IMR-90 (cell line): ENCODE data around the gene L1TD1. TPM values are rescaled to one million over a fixed set of nuclear protein-coding genes. Genes with fewer than 3 reads are reported as not detected.

Experiments
- ATAC-seq: fragments of 200-7000 bp; cut with Tn5 transposase; 2 replicates; pipeline ENCODE4 v1.9.1; 2020; ENCODE audit warnings: low read depth, mild to moderate bottlenecking, moderate library complexity
- BruUV-seq: library from RNA; stranded (reverse); fragments of 400-500 nt; replicated peaks from 2 replicates; lab custom pipeline; 2021; lab: Mats Ljungman, UMichigan
- CTCF ChIA-PET: fragments of 300-600 bp; formaldehyde crosslinking; extraction: SDS; loops from one replicate; lab custom pipeline; 2021; ENCODE audit warnings: antibody characterized with exemption; lab: Yijun Ruan, JAX
- POLR2A ChIA-PET: fragments of 300-600 bp; sonication (Branson Sonifier 250); formaldehyde crosslinking; loops from one replicate; lab custom pipeline; 2022; ENCODE audit warnings: antibody characterized with exemption; ENCODE audit not compliant: unreplicated experiment; lab: Charles Lee
- DNase-seq: peaks from one replicate; pipeline ENCODE4 v3.0.0; 2013
- H2AFZ ChIP-seq: replicated peaks from 2 replicates; pipeline ENCODE3; 2013; ENCODE audit warnings: low read length, mild to moderate bottlenecking; ENCODE audit not compliant: poor library complexity
- H2AK5ac ChIP-seq: 2 replicates; pipeline ENCODE4 v1.6.1; 2013; ENCODE audit warnings: low read depth, low read length, inconsistent platforms
- H2AK9ac ChIP-seq: replicated peaks from 2 replicates; pipeline ENCODE3; 2013; ENCODE audit warnings: mild to moderate bottlenecking, low read depth, low read length, moderate library complexity; ENCODE audit not compliant: poor library complexity
- H2BK120ac ChIP-seq: 2 replicates; pipeline ENCODE4 v1.6.1; 2013; ENCODE audit warnings: low read depth, low read length, inconsistent platforms
- H2BK15ac ChIP-seq: 3 replicates; pipeline ENCODE4 v1.6.1; 2013; ENCODE audit warnings: low read depth, low read length, inconsistent platforms
- H2BK20ac ChIP-seq: 2 replicates; pipeline ENCODE4 v1.6.1; 2013; ENCODE audit warnings: low read depth, mild to moderate bottlenecking, inconsistent platforms, low read length, moderate library complexity
- H2BK5ac ChIP-seq: 2 replicates; pipeline ENCODE4 v1.6.1; 2013; ENCODE audit warnings: mild to moderate bottlenecking, low read depth, low read length, inconsistent platforms; ENCODE audit not compliant: poor library complexity, severe bottlenecking
- H3K14ac ChIP-seq: replicated peaks from 2 replicates; pipeline ENCODE4 v1.6.1; 2013; ENCODE audit warnings: low read depth, low read length, inconsistent platforms
- H3K18ac ChIP-seq: 2 replicates; pipeline ENCODE4 v1.6.1; 2013; ENCODE audit warnings: low read depth, low read length, control low read depth
- H3K23ac ChIP-seq: 2 replicates; pipeline ENCODE4 v1.6.1; 2013; ENCODE audit warnings: low read depth, low read length, inconsistent platforms
- H3K27ac ChIP-seq: 2 replicates; pipeline ENCODE4 v1.5.1; 2013; ENCODE audit warnings: mild to moderate bottlenecking, control low read depth, low read length; ENCODE audit not compliant: insufficient read depth
- H3K27me3 ChIP-seq: 2 replicates; pipeline ENCODE4 v1.6.1; 2013; ENCODE audit warnings: low read length; ENCODE audit not compliant: control insufficient read depth, insufficient read depth
- H3K36me3 ChIP-seq: 2 replicates; pipeline ENCODE4 v1.6.1; 2013; ENCODE audit warnings: low read length, mixed read lengths; ENCODE audit not compliant: control insufficient read depth, insufficient read depth
- H3K4ac ChIP-seq: 2 replicates; pipeline ENCODE4 v1.6.1; 2013; ENCODE audit warnings: low read depth, low read length, inconsistent platforms
- H3K4me1 ChIP-seq: 2 replicates; pipeline ENCODE4 v1.6.1; 2013; ENCODE audit warnings: low read length, mixed read lengths; ENCODE audit not compliant: control insufficient read depth, insufficient read depth
- H3K4me2 ChIP-seq: 2 replicates; pipeline ENCODE4 v1.6.1; 2013; ENCODE audit warnings: low read depth, mild to moderate bottlenecking, control low read depth, low read length, moderate library complexity
- H3K4me3 ChIP-seq: 2 replicates; pipeline ENCODE4 v1.5.1; 2013; ENCODE audit warnings: low read depth, mild to moderate bottlenecking, control low read depth, low read length, moderate library complexity; ENCODE audit not compliant: insufficient read depth
- H3K56ac ChIP-seq: 2 replicates; pipeline ENCODE4 v1.6.1; 2013; ENCODE audit warnings: low read length, inconsistent platforms; ENCODE audit not compliant: insufficient read depth; ENCODE audit errors: extremely low read depth
- H3K79me1 ChIP-seq, 2 experiments: 2 replicates each; pipeline ENCODE4 v1.6.1; 2013; ENCODE audit warnings: low read length in 2 of 2, inconsistent platforms in 1 of 2, low read depth in 1 of 2
- H3K9ac ChIP-seq: 2 replicates; pipeline ENCODE4 v1.6.1; 2013; ENCODE audit warnings: low read depth, low read length, control low read depth
- H3K9me1 ChIP-seq: 2 replicates; pipeline ENCODE4 v1.6.1; 2013; ENCODE audit warnings: low read length, inconsistent platforms; ENCODE audit not compliant: insufficient read depth
- H3K9me3 ChIP-seq: 2 replicates; pipeline ENCODE4 v1.6.1; 2013; ENCODE audit warnings: low read length; ENCODE audit not compliant: control insufficient read depth, insufficient read depth
- H4K20me1 ChIP-seq: 2 replicates; pipeline ENCODE4 v1.6.1; 2013; ENCODE audit warnings: low read length, inconsistent platforms; ENCODE audit not compliant: insufficient read depth
- H4K5ac ChIP-seq: 2 replicates; pipeline ENCODE4 v1.6.1; 2013; ENCODE audit warnings: mild to moderate bottlenecking, low read depth, low read length, control low read depth
- H4K8ac ChIP-seq, 2 experiments: 2 replicates each; pipeline ENCODE4 v1.6.1; 2013; ENCODE audit warnings: low read depth in 2 of 2, low read length in 2 of 2, control low read depth in 1 of 2, inconsistent platforms in 1 of 2
- H4K91ac ChIP-seq: 2 replicates; pipeline ENCODE4 v1.6.1; 2013; ENCODE audit warnings: low read depth, low read length, inconsistent platforms; ENCODE audit not compliant: insufficient read depth
- BHLHE40 ChIP-seq: fragments of 150-350 bp; IDR thresholded peaks from 2 replicates; pipeline ENCODE4 v1.6.1; 2016; ENCODE audit warnings: mild to moderate bottlenecking, low read depth, low read length
- CEBPB ChIP-seq: IDR thresholded peaks from 2 replicates; pipeline ENCODE4 v1.6.1; 2012; ENCODE audit warnings: low read depth, low read length, improper control_type of control experiment
- CHD1 ChIP-seq: IDR thresholded peaks from 2 replicates; pipeline ENCODE4 v1.6.1; 2012; ENCODE audit warnings: low read depth, low read length, improper control_type of control experiment
- FOS ChIP-seq: fragments of 150-350 bp; IDR thresholded peaks from 2 replicates; pipeline ENCODE4 v1.6.1; 2016; ENCODE audit warnings: low read depth, low read length
- MAFK ChIP-seq: IDR thresholded peaks from 2 replicates; pipeline ENCODE4 v1.6.1; 2012; ENCODE audit warnings: low read depth, low read length, improper control_type of control experiment
- MAZ ChIP-seq: IDR thresholded peaks from 2 replicates; pipeline ENCODE4 v1.6.1; 2012; ENCODE audit warnings: low read depth, mild to moderate bottlenecking, low read length, improper control_type of control experiment, moderate library complexity, borderline replicate concordance
- MXI1 ChIP-seq: IDR thresholded peaks from 2 replicates; pipeline ENCODE4 v1.6.1; 2012; ENCODE audit warnings: low read depth, mild to moderate bottlenecking, low read length, moderate library complexity, borderline replicate concordance
- POLR2A ChIP-seq: IDR thresholded peaks from 2 replicates; pipeline ENCODE4 v1.6.1; 2012; ENCODE audit warnings: mild to moderate bottlenecking, low read depth, low read length
- RAD21 ChIP-seq: IDR thresholded peaks from 2 replicates; pipeline ENCODE4 v1.6.1; 2012; ENCODE audit warnings: low read length, improper control_type of control experiment
- RCOR1 ChIP-seq: IDR thresholded peaks from 2 replicates; pipeline ENCODE4 v1.6.1; 2012; ENCODE audit warnings: mild to moderate bottlenecking, low read length, improper control_type of control experiment; ENCODE audit not compliant: insufficient replicate concordance
- RFX5 ChIP-seq: IDR thresholded peaks from 2 replicates; pipeline ENCODE4 v1.8.0; 2012; ENCODE audit warnings: low read depth, mild to moderate bottlenecking, low read length, moderate library complexity
- SMC3 ChIP-seq: fragments of 150-350 bp; IDR thresholded peaks from 2 replicates; pipeline ENCODE4 v1.6.1; 2016; ENCODE audit warnings: low read depth, mild to moderate bottlenecking, antibody characterized with exemption, low read length, moderate library complexity
- WGBS, 2 experiments: methylation state at CpG; one replicate each; pipeline versions ENCODE4 v1.1.5 to v1.1.7; 2013; ENCODE audit warnings: missing lambda C conversion rate in 2 of 2; ENCODE audit not compliant: insufficient read length in 1 of 2; ENCODE audit errors: extremely low coverage in 2 of 2; 5-methylcytosine and 5-hydroxymethylcytosine counted together
- dilution Hi-C: fragments of 300-500 bp; cut with HindIII; formaldehyde crosslinking; loops from one replicate; pipeline ENCODE4 v1.14.3; 2018; ENCODE audit warnings: low sequenced_read_pairs; ENCODE audit not compliant: unreplicated experiment
- in situ Hi-C: fragments of 300-500 bp; cut with MboI; formaldehyde crosslinking; loops from 3 replicates; pipeline ENCODE4 v1.14.3; 2019; ENCODE audit warnings: low sequenced_read_pairs, inconsistent platforms, mixed read lengths
- intact Hi-C: fragments of 100-400 bp; cut with micrococcal nuclease; formaldehyde crosslinking; loops from 2 replicates; pipeline ENCODE4 v1.10.0; 2022
- polyA plus RNA-seq, 3 experiments: library from polyadenylated mRNA; depleted of rRNA; stranded (reverse); fragments of >200 nt; gene quantifications; 2 replicates each; pipeline ENCODE4 v1.2.3, GENCODE V29; 2012; ENCODE audit warnings: low replicate concordance in 1 of 3
- total RNA-seq: library from RNA; depleted of rRNA; stranded (reverse); fragments of >200 nt; gene quantifications from 2 replicates; pipeline ENCODE4 v1.2.3, GENCODE V29; 2012
- TF ChIP-seq, protein P1 (sequence below): fragments of 150-350 bp; IDR thresholded peaks from 2 replicates; pipeline ENCODE4 v1.6.1; 2017; ENCODE audit warnings: mild to moderate bottlenecking, antibody characterized with exemption, low read length, low read depth
- TF ChIP-seq, protein P2 (sequence below): fragments of 150-350 bp; IDR thresholded peaks from 2 replicates; pipeline ENCODE4 v1.6.1; 2016; ENCODE audit warnings: low read depth, mild to moderate bottlenecking, low read length, moderate library complexity, borderline replicate concordance
- TF ChIP-seq, protein P3 (sequence below): conservative IDR thresholded peaks from 2 replicates; pipeline ENCODE4 v1.5.1; 2012; ENCODE audit warnings: mild to moderate bottlenecking, low read depth, low read length, improper control_type of control experiment

The L1TD1 gene
- total and polyA plus RNA-seq, 2 of the 4 experiments (the other 2 are of a cell fraction), result not detected

DNA sequence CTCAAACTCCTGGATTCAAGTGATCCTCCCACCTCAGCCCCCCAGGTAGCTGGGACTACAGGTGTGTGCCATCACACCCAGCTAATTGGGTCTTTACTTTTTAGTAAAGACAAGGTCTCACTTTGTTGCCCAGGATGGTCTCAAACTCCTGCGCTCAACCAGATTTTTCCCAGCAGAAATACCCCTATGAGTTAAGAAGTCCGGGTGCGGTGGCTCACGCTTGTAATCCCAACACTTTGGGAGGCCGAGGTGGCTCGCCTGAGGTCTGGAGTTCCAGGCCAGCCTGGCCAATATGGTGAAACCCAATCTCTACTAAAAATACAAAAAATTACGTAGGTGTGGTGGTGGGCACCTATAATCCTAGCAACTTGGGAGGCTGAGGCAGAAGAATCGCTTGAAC, 6.5 kb upstream of the L1TD1 start:
- in situ Hi-C loops, result loop anchor here (25.0 kb wide), 1 partner anchor 549 kb away; no protein-coding TSS in a partner anchor
- WGBS, 2 experiments, result no CpG with 5 or more reads among the region's 8 CpGs
- no peak for DNase-seq

More for the DNA sequence above, 6.5 kb upstream of the L1TD1 start:
- no peak for TF ChIP-seq SMC3
- TF ChIP-seq, protein P1, sequence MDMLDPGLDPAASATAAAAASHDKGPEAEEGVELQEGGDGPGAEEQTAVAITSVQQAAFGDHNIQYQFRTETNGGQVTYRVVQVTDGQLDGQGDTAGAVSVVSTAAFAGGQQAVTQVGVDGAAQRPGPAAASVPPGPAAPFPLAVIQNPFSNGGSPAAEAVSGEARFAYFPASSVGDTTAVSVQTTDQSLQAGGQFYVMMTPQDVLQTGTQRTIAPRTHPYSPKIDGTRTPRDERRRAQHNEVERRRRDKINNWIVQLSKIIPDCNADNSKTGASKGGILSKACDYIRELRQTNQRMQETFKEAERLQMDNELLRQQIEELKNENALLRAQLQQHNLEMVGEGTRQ, result no peak
- no peak for TF ChIP-seq POLR2A
- TF ChIP-seq CHD1, result no peak
- no peak for TF ChIP-seq RAD21
- no peak for TF ChIP-seq RCOR1
- TF ChIP-seq MAFK, result no peak
- no peak for TF ChIP-seq FOS
- TF ChIP-seq, protein P2, sequence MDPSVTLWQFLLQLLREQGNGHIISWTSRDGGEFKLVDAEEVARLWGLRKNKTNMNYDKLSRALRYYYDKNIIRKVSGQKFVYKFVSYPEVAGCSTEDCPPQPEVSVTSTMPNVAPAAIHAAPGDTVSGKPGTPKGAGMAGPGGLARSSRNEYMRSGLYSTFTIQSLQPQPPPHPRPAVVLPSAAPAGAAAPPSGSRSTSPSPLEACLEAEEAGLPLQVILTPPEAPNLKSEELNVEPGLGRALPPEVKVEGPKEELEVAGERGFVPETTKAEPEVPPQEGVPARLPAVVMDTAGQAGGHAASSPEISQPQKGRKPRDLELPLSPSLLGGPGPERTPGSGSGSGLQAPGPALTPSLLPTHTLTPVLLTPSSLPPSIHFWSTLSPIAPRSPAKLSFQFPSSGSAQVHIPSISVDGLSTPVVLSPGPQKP, result no peak
- TF ChIP-seq, protein P3, sequence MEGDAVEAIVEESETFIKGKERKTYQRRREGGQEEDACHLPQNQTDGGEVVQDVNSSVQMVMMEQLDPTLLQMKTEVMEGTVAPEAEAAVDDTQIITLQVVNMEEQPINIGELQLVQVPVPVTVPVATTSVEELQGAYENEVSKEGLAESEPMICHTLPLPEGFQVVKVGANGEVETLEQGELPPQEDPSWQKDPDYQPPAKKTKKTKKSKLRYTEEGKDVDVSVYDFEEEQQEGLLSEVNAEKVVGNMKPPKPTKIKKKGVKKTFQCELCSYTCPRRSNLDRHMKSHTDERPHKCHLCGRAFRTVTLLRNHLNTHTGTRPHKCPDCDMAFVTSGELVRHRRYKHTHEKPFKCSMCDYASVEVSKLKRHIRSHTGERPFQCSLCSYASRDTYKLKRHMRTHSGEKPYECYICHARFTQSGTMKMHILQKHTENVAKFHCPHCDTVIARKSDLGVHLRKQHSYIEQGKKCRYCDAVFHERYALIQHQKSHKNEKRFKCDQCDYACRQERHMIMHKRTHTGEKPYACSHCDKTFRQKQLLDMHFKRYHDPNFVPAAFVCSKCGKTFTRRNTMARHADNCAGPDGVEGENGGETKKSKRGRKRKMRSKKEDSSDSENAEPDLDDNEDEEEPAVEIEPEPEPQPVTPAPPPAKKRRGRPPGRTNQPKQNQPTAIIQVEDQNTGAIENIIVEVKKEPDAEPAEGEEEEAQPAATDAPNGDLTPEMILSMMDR, result no peak
- TF ChIP-seq CEBPB, result no peak
- no peak for TF ChIP-seq BHLHE40
- TF ChIP-seq RFX5, result no peak
- no peak for TF ChIP-seq MXI1
- no peak for TF ChIP-seq MAZ
- Histone ChIP-seq H4K5ac (no peak overlapping the region), H3K14ac (no peak overlapping the region), H2AK9ac (no peak overlapping the region), H2BK120ac (no peak overlapping the region), H3K4me3 (no peak overlapping the region), H4K8ac (no peak overlapping the region), H3K36me3 (no peaks in the 10 kb centered on the region), H2AK5ac (no peak overlapping the region), H3K23ac (no peak overlapping the region), H4K20me1 (no peaks in the 10 kb centered on the region), H3K9me1 (no peaks in the 10 kb centered on the region), H2BK20ac (no peak overlapping the region), H3K18ac (no peak overlapping the region), H3K9ac (no peak overlapping the region), H3K9me3 (no peaks in the 10 kb centered on the region), H3K27ac (no peak overlapping the region), H3K56ac (no peak overlapping the region), H2BK5ac (no peak overlapping the region), H2AFZ (no peak overlapping the region), H3K4ac (no peak overlapping the region), H3K4me1 (no peaks in the 10 kb centered on the region), H2BK15ac (no peak overlapping the region), H3K4me2 (no peak overlapping the region), H4K91ac (no peak overlapping the region), H3K27me3 (no peaks in the 10 kb centered on the region), H3K79me1 (no peaks in the 10 kb centered on the region)
- no TSS peak for BruUV-seq
- ChIA-PET CTCF (no interaction called here), POLR2A (no interaction called here)
- no peak for ATAC-seq
- intact Hi-C loops (no loop called here), dilution Hi-C loops (no loop called here)
